ENCODE data around the gene STK11IP.

Gene STK11IP, protein sequence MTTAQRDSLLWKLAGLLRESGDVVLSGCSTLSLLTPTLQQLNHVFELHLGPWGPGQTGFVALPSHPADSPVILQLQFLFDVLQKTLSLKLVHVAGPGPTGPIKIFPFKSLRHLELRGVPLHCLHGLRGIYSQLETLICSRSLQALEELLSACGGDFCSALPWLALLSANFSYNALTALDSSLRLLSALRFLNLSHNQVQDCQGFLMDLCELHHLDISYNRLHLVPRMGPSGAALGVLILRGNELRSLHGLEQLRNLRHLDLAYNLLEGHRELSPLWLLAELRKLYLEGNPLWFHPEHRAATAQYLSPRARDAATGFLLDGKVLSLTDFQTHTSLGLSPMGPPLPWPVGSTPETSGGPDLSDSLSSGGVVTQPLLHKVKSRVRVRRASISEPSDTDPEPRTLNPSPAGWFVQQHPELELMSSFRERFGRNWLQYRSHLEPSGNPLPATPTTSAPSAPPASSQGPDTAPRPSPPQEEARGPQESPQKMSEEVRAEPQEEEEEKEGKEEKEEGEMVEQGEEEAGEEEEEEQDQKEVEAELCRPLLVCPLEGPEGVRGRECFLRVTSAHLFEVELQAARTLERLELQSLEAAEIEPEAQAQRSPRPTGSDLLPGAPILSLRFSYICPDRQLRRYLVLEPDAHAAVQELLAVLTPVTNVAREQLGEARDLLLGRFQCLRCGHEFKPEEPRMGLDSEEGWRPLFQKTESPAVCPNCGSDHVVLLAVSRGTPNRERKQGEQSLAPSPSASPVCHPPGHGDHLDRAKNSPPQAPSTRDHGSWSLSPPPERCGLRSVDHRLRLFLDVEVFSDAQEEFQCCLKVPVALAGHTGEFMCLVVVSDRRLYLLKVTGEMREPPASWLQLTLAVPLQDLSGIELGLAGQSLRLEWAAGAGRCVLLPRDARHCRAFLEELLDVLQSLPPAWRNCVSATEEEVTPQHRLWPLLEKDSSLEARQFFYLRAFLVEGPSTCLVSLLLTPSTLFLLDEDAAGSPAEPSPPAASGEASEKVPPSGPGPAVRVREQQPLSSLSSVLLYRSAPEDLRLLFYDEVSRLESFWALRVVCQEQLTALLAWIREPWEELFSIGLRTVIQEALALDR

DNA sequence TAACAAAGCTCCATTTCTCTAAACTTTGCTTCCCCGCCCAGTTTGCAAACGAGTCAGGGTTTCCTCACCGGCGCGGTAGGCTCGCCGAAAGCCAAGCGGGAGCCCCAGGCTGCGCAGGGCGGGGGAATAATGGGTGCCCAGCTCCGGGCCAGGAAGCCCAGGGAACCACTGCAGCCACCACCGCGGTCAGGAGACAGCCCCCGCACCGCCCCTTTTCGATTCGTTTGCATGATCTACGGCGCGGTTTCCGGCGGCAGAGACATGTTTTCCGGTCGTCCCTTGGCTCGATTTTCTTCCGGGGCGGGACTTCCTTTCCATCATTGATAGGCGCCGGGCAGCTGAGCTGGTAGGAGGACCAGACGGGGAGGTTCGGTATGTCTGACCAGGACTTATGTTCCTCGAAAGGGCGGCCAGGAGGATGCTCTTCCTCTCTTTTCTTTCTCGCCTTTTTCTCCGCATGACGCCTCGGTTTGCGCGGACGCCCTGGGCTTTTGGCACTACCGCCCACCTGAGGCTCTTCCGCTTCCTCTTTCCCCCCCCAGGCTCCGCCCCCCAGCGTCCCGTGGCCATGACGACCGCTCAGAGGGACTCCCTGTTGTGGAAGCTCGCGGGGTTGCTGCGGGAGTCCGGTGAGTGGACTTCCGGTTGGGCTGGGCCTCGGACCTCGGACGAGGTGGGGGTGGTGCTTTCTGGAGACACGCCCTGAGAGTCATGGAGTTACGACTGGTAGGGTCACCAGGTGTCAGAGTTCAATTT, at the start of gene STK11IP:
TSS of gene STK11IP (plus strand) at position 306 of the 756 bp plus-strand sequence. CDS start at position 569, 263 bp downstream.
- DNase-seq (ENCODE audit: low read depth, low spot score): peak; percentile 85

DNA sequence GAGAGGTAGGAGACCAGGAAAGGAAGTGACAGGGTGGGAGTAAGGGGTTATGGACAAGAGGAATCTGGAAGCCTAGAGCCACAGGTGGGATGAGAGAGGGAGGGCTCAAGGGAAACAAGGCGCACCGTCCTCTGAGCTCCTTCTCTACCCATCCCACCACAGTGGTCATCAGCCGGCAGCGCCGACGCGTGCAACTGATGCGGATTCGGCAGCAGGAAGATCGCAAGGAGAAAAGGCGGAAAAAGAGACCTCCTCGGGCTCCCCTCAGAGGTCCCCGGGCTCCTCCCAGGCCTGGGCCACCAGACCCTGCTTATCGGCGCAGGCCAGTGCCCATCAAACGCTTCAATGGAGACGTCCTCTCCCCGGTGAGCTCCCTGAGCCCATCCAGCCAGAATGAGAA, 48.7 kb upstream of the STK11IP start:
- no peak for DNase-seq (ENCODE audit: low read depth, low spot score)

DNA sequence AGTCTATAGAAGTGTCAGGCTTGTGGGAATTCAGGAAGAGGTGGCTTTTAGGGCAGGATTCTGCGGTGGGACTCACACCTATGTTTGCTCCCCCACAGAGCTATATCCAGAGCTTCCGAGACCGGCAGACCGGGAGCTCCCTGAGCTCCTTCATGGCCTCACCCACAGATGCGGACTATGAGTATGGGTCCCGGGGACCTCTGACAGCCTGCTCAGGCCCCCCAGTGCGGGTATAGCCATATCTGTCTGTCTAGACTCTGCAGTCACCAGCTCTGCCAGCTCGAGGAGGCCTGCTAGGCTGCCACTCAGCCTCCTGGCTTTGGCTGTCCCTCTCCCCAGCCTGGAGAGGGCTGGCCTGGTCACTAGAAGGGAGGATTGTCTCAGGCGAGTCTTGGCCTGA, 48.0 kb upstream of the STK11IP start:
- DNase-seq (ENCODE audit: low read depth, low spot score): no peak

DNA sequence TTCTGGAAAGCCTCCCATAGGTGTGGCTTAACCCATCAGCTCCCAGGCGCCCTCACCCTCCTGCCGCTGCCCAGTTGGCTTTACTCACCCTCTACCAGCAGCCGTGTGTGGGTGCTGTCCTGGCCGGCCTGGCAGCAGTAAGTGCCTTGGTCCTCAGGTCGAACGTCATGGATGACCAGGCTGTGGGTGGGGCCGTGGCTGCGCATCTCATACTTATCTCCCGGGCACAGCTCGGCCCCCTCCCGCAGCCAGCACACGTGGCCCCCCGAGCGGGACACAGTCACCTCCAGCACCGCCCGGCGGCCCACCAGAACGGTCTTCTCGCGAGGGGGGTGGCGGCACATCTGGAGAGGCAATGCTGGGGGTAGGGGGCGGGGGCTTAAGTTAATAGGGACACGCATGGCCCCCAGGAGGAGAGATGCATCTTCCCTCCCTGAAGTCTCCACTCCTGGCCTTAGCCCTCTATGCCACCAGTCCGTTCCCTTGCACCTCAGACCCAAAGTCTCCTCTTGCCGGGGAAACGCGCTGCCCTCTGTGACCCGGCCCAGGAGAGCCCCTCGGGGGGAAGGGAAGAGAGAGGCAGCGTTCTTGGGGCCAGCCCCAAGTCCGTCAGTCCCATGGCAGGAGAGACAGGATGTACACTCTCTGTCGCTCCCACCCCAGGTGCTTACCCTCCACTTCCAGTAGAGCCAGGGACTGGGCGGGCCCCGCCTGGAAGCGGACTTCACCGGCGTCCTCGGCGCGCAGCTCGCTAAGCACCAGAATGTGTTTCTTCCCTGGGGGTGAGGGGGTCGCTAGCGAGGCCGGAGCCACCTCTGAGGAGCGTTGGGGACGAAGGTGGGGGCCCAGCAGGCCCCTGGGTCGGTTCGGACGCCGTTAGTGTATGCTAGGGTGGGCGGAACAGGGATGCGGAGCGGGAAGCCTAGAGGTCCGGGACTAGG, 45.9 kb upstream of the STK11IP start:
- DNase-seq (ENCODE audit: low read depth, low spot score): no peak

DNA sequence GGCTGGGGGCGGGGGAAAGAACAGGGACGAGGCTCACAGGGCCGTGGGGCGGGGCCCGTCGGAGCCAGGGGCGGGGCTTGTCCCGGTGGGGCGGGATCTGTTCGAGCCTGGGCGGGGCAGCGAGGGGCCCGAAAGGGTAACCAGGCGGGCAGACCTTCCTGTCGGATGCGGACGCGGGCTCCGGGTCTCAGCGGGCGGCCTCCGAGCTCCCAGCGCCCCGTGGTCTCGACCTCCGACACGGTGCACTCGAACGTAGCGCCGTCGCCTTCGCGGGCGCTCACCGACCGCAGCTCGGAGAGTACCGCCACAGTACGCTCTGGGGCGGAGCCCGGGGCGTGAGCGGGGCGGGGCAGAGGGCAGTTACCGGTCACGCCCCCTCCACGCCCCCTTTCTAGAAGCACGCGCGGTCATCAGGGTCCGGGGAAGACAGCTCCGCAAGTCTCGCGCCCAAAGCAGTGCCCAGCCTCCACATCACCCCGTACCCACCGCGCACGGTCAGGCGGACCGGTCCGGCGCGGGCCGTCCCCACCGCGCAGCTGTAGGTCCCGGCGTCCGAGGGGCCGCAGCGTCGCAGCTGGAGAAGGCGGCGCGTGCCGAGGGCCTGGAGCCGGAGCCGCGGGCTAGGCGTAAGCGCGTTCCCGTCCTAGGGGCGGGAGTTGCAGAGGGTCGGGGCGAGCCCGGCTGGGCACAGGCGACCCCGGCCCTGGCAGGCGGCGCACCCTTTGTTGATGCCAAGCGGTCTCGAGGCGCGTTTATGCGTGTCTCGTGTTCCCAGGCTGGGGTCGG, 45.1 kb upstream of the STK11IP start:
- DNase-seq (ENCODE audit: low read depth, low spot score): peak; percentile 44

DNA sequence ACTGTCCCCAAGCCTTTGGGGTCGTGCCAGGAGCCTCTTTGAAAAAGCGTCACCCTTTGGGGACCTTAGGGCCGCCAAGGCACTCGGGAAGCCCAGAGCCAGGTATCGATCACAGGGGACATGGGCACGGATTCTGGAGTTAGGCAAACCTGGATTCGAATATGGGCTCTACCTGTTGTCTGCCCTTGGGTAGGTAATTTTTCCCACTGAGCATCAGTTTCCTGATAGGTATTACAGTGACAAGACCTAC, 44.6 kb upstream of the STK11IP start:
- no peak for DNase-seq (ENCODE audit: low read depth, low spot score)

DNA sequence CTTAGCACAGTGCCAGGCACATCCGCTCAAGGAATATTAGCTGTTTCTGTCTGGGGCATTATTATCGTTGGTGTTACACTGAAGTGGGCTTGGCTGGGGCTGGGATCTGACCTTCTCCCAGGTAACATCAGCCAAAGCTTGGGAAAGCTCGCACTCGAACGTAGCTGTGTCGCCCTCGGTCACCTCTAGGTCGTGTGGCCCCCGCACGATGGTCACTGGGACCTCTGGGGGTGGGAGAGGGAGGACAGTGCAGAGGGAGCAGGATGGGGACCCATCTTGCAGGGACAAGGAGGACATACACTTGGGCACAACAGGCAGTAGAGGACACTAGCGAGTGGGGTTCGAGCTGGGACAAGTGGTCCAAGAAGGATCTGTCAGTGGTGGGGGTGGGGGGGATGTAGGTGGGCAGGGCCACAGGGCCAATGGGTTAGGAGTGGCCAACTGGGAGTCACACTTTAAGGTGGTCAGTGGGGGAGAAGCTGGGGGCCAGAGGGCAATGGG, 44.1 kb upstream of the STK11IP start:
- DNase-seq (ENCODE audit: low read depth, low spot score): no peak

DNA sequence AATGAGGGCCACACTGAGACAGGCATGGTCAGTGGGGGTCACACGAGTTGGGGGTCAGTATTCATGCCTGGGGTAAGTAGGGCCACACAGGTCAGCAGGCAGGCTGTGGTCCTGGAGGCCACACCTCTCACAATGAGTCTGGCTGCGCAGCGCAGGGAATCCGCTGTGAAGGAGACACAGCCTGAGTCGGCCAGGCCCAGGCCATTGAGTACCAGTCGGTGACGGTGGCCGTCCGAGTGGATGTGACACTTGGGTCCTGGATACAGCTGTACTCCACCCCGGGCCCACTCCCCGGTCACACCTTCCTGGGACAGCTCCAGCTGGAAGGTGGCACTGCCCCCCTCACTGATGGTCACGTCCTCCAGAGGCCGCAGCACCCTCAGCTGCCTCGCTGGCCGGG, 43.3 kb upstream of the STK11IP start:
- DNase-seq (ENCODE audit: low read depth, low spot score): no peak

DNA sequence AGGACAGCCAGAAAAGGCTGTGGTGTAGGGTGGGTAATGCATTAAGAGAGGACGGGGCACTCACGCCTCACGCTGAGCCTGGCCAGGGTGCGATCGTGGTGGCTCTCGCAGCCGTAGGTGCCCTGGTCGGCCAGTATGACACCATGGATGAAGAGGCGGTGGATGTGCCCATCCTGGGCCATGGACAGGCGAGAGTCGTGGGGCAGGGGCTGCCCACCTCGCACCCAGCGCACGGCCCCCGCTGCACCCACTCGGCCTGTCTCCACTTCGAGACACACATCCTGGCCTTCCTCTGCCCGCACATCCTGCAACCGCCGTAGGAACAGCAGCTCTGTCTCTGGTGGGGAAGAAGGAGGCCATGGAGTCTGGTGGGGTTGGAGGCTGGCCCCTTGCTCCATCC, 41.7 kb upstream of the STK11IP start:
- DNase-seq (ENCODE audit: low read depth, low spot score): no peak

DNA sequence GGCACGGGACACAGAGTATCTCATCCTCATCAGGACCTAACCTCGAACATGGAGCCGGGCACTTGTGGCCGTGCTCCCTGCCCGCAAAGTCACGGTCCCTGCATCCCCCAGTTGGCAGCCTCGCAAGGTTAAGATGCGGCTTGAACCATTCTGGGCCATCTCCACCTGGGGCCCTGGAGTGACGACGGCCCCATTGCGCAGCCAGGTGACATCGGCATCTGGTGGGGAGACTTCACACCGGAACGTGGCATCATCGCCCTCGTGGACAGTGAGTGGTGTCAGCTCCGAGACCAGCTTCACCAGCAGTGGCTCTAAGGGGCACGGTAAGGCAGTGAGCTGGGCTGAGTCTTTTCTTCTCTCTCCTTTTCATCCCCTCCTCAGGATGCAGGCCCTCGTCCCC, 41.2 kb upstream of the STK11IP start:
- DNase-seq (ENCODE audit: low read depth, low spot score): no peak

DNA sequence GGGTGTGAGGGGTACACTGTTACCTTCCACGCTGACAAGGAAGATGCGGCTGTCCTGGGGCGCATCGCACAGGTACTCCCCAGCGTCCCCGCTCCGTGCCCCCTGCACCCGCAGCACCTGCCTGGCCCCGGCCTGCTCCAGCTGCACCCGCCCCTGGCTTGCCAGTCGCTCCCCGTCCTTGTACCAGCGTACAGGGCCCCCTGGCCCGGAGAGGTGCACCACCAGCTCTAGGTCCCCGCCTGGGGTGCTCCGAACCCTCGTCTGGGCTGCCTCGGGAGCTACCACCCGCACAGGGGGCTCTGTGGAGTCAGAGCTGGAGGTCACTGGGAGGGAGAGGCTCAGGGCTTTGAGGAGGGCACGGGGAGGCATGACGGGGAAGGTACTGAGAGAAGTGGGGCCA, 40.3 kb upstream of the STK11IP start:
- no peak for DNase-seq (ENCODE audit: low read depth, low spot score)

DNA sequence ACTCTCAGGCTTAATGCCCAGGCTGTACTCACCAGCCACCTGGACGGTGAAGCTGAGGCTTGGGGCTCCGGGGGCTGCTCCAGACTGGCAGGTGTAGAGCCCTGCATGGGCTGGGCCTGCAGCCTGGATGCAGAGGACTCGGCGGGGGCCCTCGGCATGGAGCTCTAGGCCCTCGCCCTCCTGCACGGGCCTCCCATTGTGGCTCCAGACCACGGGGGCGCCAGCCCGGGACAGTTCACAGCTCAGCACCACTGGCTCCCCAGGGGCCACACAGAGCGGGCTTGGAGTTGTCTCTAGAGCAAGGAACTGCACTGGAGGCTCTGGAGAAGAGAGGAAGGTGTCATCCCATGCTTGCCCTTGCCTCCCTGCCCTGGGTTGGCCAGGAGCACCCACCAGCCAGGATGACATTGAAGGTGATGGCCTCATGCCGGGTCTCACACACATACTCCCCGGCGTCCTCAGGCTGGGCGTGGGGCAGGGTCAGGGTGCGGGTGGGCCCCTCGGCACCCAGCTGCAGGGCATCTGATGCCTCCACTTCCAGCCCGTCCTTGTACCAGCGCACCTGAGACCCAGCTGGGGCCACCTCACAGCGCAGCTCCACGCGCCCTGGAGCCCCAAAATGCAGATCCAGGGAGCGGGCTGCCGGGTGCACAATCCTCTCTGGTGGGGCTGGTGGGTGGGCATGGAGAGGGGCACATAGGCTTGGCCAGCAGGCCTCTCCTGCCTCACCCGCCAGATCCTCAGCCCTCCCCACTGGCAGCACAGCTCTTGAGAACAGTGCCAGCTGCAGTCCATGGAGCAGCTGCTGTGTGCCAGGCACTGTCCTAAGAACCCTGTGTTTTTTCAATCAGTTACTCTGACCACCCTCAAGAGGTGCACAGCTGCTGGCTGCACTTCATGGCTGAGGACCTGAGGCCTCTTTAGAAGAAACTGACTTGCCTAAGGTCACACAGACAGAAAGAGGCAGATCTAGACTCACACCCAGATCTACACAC, 39.6 kb upstream of the STK11IP start:
- no peak for DNase-seq (ENCODE audit: low read depth, low spot score)

DNA sequence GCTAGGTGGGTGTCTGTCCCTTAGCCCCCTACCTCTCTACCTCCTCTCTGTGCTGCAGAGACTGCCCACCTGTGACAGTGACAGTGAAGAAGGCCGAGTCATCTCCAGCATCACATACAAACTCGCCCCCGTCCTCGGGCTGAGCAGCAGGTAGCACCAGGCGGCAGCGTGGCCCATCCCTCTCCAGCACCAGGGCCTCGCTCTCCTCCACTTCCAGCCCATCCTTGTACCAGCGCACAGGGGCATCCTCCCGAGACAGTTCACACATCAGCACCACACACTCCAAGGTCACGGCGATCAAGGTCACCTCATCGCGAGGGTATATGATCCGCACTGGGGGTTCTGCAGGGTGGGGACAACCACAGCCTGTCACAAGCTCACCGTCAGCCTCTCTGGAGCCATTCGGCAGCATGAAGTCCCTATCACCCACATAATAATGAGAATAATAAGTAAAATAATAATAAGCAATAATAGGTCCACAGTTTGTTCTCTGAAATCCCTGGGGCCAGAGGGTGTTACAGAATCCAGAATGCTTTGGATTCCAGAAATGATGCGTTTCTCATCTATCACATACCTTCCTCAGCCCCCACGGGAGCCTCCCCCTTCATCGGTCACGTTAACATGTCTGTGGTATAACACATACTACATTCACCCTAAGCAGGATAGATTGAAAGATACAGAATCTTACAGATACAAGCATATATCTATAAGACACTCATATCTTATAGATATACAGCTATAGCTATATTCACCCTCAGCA, 38.3 kb upstream of the STK11IP start:
- no peak for DNase-seq (ENCODE audit: low read depth, low spot score)

DNA sequence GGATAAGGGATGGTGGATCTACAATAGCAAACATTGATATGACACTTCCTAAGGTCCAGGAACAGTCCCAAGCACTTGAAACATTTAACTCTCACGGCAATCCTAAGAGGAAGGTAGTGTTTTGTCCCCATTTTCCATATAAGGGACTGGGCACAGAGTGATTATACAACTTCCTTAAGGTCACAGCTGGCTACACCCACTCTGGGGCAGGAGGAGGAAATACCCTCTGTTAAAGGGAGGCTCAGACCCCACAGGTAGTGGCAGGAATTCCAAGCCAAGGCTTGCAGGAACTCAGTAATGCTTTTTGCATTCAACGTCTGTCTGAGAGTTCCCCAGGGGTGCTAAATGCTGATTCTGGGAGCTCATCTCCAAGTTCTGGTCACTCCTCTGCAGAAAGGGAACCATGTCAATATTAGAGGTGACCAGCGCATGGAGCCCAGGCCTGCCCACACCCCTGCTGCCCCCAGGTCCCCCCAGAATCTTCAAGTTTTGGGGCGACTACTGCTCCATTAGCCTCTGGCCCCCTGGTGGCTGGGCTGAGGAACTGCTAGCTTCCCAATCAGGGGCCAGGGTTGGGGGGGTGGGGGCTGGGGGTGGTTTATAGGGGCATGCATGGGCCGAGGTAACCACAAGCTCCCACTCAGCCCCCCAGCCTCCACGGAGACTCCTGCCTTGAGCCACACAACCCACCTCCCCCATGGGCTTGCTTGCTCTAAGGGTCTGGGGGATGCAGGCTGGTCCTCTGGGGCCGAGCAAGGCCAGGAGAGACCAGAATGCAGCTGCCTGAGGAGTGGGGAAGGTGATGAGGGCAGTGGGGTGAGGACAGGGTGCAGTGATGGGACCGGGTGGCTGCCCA, 37.4 kb upstream of the STK11IP start:
- no peak for DNase-seq (ENCODE audit: low read depth, low spot score)

DNA sequence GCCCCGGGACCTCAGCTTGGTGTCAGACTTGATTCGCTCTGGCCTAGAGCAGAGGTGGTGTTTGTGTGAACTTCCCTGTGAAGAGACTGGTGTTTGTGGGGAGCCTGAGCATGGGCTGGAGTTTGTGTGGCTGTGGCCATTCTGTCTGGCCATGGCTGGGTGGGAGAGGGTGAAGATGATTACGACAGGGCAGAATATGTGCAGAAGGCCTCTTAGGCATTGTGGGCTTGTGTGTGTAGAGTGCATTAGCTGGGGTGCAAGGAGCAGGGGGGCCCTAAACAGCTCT, 36.8 kb upstream of the STK11IP start:
- no peak for DNase-seq (ENCODE audit: low read depth, low spot score)

DNA sequence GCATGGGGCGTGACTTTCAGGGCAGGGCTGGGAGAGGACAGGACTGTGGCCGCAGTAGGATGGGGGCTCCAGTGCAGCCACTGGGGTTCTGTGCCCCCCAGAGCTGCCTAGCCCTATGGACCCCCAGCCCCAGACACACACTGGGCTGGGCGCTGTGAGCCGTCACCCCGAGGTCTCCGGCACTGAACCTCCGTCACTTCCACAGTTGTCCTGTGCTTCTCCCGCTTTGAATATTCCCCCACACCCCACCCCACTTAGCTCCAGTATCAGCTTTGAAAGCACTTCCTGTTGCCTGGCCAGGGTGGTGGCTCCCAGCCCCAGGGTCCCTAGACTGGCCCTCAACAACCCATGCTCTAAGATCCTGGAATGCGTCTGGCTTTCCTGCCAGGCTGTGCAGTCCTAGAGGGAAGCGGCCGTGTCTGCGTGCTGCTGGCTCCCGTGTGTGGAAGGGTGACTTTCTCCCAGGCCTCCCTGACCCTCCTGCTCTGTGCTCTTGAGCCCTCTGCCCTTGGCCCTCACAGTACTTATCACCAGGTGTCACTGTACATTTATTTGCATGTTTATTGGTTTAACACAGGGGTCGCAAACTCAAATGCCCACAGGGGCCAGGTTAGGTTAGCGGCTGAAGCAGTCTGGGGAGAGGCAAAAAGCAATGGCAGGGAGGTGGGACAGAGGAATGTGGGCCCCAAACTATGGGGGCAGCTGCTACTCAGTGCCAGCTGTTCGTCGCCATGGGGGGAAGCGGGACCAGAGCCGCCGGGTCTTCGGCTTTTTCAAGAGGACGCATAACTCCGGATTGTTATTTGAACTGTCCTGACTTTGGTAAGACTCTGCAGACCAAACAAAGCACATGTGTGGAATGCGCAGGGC, 36.2 kb upstream of the STK11IP start:
- DNase-seq (ENCODE audit: low read depth, low spot score): no peak
